ENCODE results near the gene F5.

- TF ChIP-seq HDGF (IDR thresholded peaks at IDR 0.05; ENCODE audit: borderline replicate concordance) (no peak), CTBP1 (IDR thresholded peaks at IDR 0.05; ENCODE audit: borderline replicate concordance) (no peak), ARNT (IDR thresholded peaks at IDR 0.05) (no peak), SUZ12 (IDR thresholded peaks at IDR 0.05) (no peak), ELF4 (IDR thresholded peaks at IDR 0.05) (no peak), FOXA1 (IDR thresholded peaks at IDR 0.05) (no peak), TARDBP (IDR thresholded peaks at IDR 0.05) (no peak), ZNF384 (IDR thresholded peaks at IDR 0.05) (no peak), FOXK2 (IDR thresholded peaks at IDR 0.05) (no peak), SP1 (IDR thresholded peaks at IDR 0.05) (no peak), BHLHE40 (IDR thresholded peaks at IDR 0.05; ENCODE audit: borderline replicate concordance) (no peak), NFRKB (IDR thresholded peaks at IDR 0.05) (no peak), FOXM1 (IDR thresholded peaks at IDR 0.05; ENCODE audit: borderline replicate concordance) (no peak)
Measured at GRCh38 chr1:169509354-169509753, 76.9 kb downstream of the F5 start.
